Gastrocnemius medialis (tissue), 4 donors: ENCODE data around the gene KHDC1L. TPM values are rescaled to one million over a fixed set of nuclear protein-coding genes. Genes with fewer than 3 reads are reported as not detected.
A peak's percentile ranks its signal among the peaks of the same experiment; 100 is the strongest.
"Not testable (repeated sequence)": the region's sequence is repeated elsewhere in the genome, so short reads cannot be mapped to it uniquely, and the experiment has no call there.

Source experiments
- ATAC-seq, 2 donors: fragments of 150-250 bp; one replicate each; pipeline ENCODE4 v1.9.1; 2016
- DNase-seq, 2 donors: peaks; one replicate each; pipeline ENCODE4 v3.0.0-alpha.2; 2019
- H3K27ac ChIP-seq, 4 donors: fragments of 200-600 bp; sonication (generic); 1 replicate in 1 of 4; 2 replicates in 3 of 4; pipeline ENCODE4 v1.5.1; 2016 to 2018; ENCODE audit warnings: mild to moderate bottlenecking in 2 of 4, moderate library complexity in 1 of 4
- H3K27me3 ChIP-seq, 3 donors: fragments of 200-600 bp; sonication (generic) in 2 of 3; 1 replicate in 1 of 3; 2 replicates in 2 of 3; pipeline versions ENCODE4 v1.5.1 to v1.6.0; 2016 to 2019; ENCODE audit warnings: mild to moderate bottlenecking in 1 of 3, moderate library complexity in 1 of 3
- H3K36me3 ChIP-seq, 2 donors: fragments of 200-600 bp; sonication (generic) in 1 of 2; one replicate each; pipeline ENCODE4 v1.5.1; 2017 to 2018
- H3K4me1 ChIP-seq, 2 donors: fragments of 200-600 bp; sonication (generic) in 1 of 2; one replicate each; pipeline ENCODE4 v1.5.1; 2016 to 2017; ENCODE audit warnings: mild to moderate bottlenecking in 2 of 2
- H3K4me3 ChIP-seq, 4 donors: fragments of 200-600 bp; sonication (generic) in 3 of 4; 1 replicate in 1 of 4; 2 replicates in 3 of 4; pipeline ENCODE4 v1.5.1; 2016 to 2019; ENCODE audit warnings: mild to moderate bottlenecking in 2 of 4
- H3K9me3 ChIP-seq, 3 donors: fragments of 200-600 bp; sonication (generic) in 2 of 3; 1 replicate in 1 of 3; 2 replicates in 2 of 3; pipeline ENCODE4 v1.5.1; 2016 to 2019
- POLR2A ChIP-seq, 2 donors: fragments of 450-650 bp; IDR thresholded peaks; one replicate each; pipeline ENCODE4 v1.6.1; 2017; ENCODE audit warnings: antibody characterized with exemption in 2 of 2, mild to moderate bottlenecking in 2 of 2, moderate library complexity in 2 of 2
- in situ Hi-C, 4 donors: fragments of 200-750 bp; cut with MboI; loops; one replicate each; pipeline versions ENCODE4 v1.15.0 to v1.8.0; 2017; ENCODE audit warnings: low sequenced_read_pairs in 4 of 4
- intact Hi-C: fragments of 100-400 bp; cut with DNase I; formaldehyde crosslinking; loops from one replicate; pipeline ENCODE4 v1.15.1; 2023; ENCODE audit warnings: low total_unique reads
- total RNA-seq, 4 donors: library from RNA; depleted of rRNA; stranded (reverse); fragments of >200 nt; gene quantifications; one replicate each; pipeline versions ENCODE4 v1.1.0 to v1.2.3, GENCODE V29; 2016
- TF ChIP-seq, protein P1 (sequence below), 5 experiments: fragments of 450-650 bp in 3 of 5; fragments of 200-600 bp in 2 of 5; sonication (generic) in 2 of 5; IDR thresholded peaks in 4 of 5; conservative IDR thresholded peaks in 1 of 5; 1 replicate in 4 of 5; 2 replicates in 1 of 5; pipeline ENCODE4 v1.5.1; 2016 to 2019; ENCODE audit warnings: antibody characterized with exemption in 5 of 5, mild to moderate bottlenecking in 3 of 5, moderate library complexity in 3 of 5

The KHDC1L gene
- total RNA-seq, 4 donors from 2014 or later, result not detected

DNA sequence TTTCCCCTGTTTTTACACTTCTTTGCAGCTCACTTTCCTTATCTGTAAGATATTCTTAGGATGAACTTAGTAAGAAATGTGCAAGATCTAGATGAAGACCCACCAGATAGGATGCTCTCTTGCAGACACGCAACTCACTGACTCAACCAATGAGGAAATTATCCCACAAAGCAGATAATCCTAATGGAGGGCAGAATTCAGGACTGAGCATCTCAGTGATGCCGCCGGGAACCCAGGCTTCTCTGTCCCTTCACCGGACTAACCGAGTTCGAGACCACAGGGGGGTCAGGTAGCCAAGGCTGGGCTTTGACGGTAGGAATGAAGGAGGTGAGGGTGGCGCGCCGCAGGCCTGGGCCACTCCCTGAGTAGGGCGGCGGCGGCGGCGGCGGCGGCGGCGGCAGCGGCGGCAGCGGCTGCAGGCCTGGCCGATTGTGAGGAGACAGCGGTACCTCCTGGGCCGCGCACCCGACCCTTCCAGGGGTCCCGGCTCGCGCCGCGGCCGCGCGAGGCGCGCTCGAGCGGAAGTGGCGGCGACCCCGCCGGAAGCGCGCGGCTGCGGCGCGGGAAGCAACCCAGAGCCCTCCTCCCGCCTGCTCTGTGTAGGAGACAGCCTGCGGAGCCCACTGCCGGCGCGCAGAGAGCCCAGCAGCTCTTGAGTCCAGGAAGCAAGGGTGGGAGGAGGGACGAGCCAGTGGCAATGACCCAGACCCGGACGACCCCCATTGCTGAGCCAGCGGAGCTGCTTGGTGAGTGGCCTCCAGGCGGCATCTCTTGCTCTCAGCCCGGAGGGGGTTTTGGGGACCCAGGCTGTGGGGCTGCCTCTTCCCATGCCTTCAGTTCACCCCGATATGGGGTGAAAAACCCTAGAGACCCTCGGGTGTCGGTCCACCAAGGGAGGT is 37.6 kb upstream of the KHDC1L start, which contains the start of gene KHDC1:
Gene KHDC1 (minus strand): TSS at position 526 of the 899 bp plus-strand sequence. CDS start 20,679 bp downstream, outside the sequence.
- Histone ChIP-seq H3K4me3 (peak within 1 kb of the TSS; percentile 52 to 77 (median 68)), H3K4me1 (peaks cover 5% of the 10 kb centered on the region in 2 donors), H3K27me3 (no peaks in the 10 kb centered on the region), H3K36me3 (no peaks in the 10 kb centered on the region), H3K9me3 (no peaks in the 10 kb centered on the region), H3K27ac (no peak within 1 kb of the TSS)
- ATAC-seq (peak; percentile 63 to 79), DNase-seq (peak in 1 of 2 donors; percentile 14)
- intact Hi-C loops (no loop called here), in situ Hi-C loops (no loop called here)
- TF ChIP-seq POLR2A (IDR thresholded peaks at IDR 0.05), result no peak
- TF ChIP-seq, protein P1, sequence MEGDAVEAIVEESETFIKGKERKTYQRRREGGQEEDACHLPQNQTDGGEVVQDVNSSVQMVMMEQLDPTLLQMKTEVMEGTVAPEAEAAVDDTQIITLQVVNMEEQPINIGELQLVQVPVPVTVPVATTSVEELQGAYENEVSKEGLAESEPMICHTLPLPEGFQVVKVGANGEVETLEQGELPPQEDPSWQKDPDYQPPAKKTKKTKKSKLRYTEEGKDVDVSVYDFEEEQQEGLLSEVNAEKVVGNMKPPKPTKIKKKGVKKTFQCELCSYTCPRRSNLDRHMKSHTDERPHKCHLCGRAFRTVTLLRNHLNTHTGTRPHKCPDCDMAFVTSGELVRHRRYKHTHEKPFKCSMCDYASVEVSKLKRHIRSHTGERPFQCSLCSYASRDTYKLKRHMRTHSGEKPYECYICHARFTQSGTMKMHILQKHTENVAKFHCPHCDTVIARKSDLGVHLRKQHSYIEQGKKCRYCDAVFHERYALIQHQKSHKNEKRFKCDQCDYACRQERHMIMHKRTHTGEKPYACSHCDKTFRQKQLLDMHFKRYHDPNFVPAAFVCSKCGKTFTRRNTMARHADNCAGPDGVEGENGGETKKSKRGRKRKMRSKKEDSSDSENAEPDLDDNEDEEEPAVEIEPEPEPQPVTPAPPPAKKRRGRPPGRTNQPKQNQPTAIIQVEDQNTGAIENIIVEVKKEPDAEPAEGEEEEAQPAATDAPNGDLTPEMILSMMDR (IDR thresholded peaks at IDR 0.05 in 4 of 5, conservative IDR thresholded peaks at IDR 0.05 in 1 of 5), result no peak

DNA sequence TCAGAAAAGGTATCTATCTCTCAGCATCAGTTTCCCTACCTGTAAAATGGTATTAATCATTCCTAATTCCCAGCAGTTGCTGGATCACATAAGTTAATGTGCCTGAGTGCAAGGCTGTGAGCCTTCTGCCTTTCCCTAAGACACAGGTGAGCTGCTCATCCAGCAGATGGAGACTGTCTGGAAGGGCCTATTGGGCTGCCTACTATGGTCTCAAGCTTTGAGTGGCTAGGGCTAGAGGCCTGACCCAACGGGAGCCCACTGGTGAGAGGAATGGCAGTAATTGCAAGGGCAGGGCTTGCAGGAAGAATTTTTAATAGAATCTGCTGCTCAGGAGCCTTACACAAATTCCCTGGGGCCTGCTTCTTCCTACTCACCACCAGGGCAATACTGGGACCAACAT is 33.4 kb upstream of the KHDC1L start:
- in situ Hi-C loops, result no loop called here
- Histone ChIP-seq H3K4me1 (peaks cover 5% of the 10 kb centered on the region in 2 donors), H3K27me3 (no peaks in the 10 kb centered on the region), H3K36me3 (no peaks in the 10 kb centered on the region), H3K27ac (no peak overlapping the region), H3K4me3 (no peak overlapping the region), H3K9me3 (no peaks in the 10 kb centered on the region)
- intact Hi-C loops, result no loop called here
- TF ChIP-seq, protein P1 (IDR thresholded peaks at IDR 0.05 in 4 of 5, conservative IDR thresholded peaks at IDR 0.05 in 1 of 5), result no peak
- TF ChIP-seq POLR2A (IDR thresholded peaks at IDR 0.05), result no peak
- DNase-seq, result no peak
- no peak for ATAC-seq

DNA sequence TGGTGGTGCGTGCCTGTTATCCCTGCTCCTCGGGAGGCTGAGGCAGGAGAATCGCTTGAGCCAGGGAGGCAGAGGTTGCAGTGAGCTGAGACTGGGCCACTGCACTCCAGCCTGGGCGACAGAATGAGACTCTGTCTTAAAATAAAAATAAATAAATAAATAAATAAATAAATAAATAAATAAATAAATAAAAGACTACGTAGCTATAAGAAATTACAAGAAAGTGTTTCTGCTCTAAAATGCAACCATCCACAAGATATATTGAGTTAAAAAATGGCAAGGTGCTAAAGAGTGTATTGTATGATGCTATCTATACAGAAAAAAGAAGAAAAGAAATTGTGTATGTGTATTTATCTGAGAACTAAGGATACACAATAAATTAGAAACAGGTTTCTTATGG is 29.0 kb upstream of the KHDC1L start:
- H3K4me1 ChIP-seq, H3K9me3 ChIP-seq, in situ Hi-C loops, DNase-seq, H3K4me3 ChIP-seq, ATAC-seq, H3K27me3 ChIP-seq, H3K27ac ChIP-seq, intact Hi-C loops, H3K36me3 ChIP-seq: not testable (repeated sequence)

DNA sequence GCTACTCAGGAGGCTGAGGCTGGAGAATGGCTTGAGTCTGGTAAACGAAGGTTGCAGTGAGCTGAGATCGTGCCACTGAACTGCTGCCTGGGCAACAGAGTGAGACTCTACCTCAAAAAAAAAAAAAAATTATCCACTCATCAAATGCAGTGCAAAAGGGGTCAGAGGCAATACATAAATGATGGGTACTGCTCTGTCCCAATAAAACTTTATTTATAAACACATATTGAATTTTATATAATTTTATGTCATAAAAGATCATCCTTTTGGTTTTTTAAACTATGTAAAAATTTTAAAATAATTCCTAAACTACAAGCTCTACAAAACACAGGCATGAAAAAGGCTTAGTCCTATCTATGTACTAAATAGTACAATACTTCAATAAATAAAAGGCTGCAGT is 27.4 kb upstream of the KHDC1L start:
- intact Hi-C loops, result no loop called here
- Histone ChIP-seq H3K4me3 (no peak overlapping the region), H3K4me1 (no peaks in the 10 kb centered on the region), H3K27ac (no peak overlapping the region), H3K9me3 (no peaks in the 10 kb centered on the region), H3K36me3 (no peaks in the 10 kb centered on the region), H3K27me3 (no peaks in the 10 kb centered on the region)
- TF ChIP-seq, protein P1 (IDR thresholded peaks at IDR 0.05 in 4 of 5, conservative IDR thresholded peaks at IDR 0.05 in 1 of 5), result no peak
- in situ Hi-C loops, result no loop called here
- ATAC-seq, result no peak
- DNase-seq, result no peak

DNA sequence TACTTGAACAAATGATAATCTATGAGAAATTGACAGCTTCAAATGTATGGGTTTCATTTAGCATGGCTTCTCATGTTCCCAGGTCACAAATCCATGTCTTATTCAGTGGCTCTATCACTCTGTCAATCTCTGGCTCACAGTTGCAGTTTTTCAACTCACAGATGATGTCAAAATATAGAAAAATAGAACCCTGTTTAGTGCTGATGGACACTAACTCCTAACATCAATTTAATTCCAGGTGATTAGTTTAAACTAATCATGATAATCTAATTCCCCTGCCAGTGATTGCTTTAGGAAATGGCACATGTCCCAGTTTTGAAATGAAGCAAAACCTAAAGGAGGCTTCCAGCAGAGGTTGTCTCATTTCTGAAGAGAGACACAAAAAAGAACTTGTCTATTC is 24.7 kb upstream of the KHDC1L start:
- DNase-seq (no peak), ATAC-seq (no peak)
- H3K4me1 ChIP-seq, result no peaks in the 10 kb centered on the region
- no peaks in the 10 kb centered on the region for H3K36me3 ChIP-seq
- H3K4me3 ChIP-seq, result no peak overlapping the region
- H3K27me3 ChIP-seq, result no peaks in the 10 kb centered on the region
- intact Hi-C loops, result no loop called here
- in situ Hi-C loops, result no loop called here
- TF ChIP-seq POLR2A (IDR thresholded peaks at IDR 0.05), result no peak
- TF ChIP-seq, protein P1 (IDR thresholded peaks at IDR 0.05 in 4 of 5, conservative IDR thresholded peaks at IDR 0.05 in 1 of 5), result no peak
- no peak overlapping the region for H3K27ac ChIP-seq
- H3K9me3 ChIP-seq, result no peaks in the 10 kb centered on the region
